IMR-90 (cell line): ENCODE measurements around the gene NOM1. TPM values are rescaled to one million over a fixed set of nuclear protein-coding genes. Genes with fewer than 3 reads are reported as not detected.

ENCODE experiments used
- ATAC-seq: fragments of 200-7000 bp; cut with Tn5 transposase; 2 replicates; pipeline ENCODE4 v1.9.1; 2020; ENCODE audit warnings: low read depth, mild to moderate bottlenecking, moderate library complexity
- BruUV-seq: library from RNA; stranded (reverse); fragments of 400-500 nt; replicated peaks from 2 replicates; lab custom pipeline; 2021; lab: Mats Ljungman, UMichigan
- CTCF ChIA-PET: fragments of 300-600 bp; formaldehyde crosslinking; extraction: SDS; loops from one replicate; lab custom pipeline; 2021; ENCODE audit warnings: antibody characterized with exemption; lab: Yijun Ruan, JAX
- POLR2A ChIA-PET: fragments of 300-600 bp; sonication (Branson Sonifier 250); formaldehyde crosslinking; loops from one replicate; lab custom pipeline; 2022; ENCODE audit warnings: antibody characterized with exemption; ENCODE audit not compliant: unreplicated experiment; lab: Charles Lee
- DNase-seq: peaks from one replicate; pipeline ENCODE4 v3.0.0; 2013
- H2AFZ ChIP-seq: replicated peaks from 2 replicates; pipeline ENCODE3; 2013; ENCODE audit warnings: low read length, mild to moderate bottlenecking; ENCODE audit not compliant: poor library complexity
- H2AK5ac ChIP-seq: 2 replicates; pipeline ENCODE4 v1.6.1; 2013; ENCODE audit warnings: low read depth, low read length, inconsistent platforms
- H2AK9ac ChIP-seq: replicated peaks from 2 replicates; pipeline ENCODE3; 2013; ENCODE audit warnings: mild to moderate bottlenecking, low read depth, low read length, moderate library complexity; ENCODE audit not compliant: poor library complexity
- H2BK120ac ChIP-seq: 2 replicates; pipeline ENCODE4 v1.6.1; 2013; ENCODE audit warnings: low read depth, low read length, inconsistent platforms
- H2BK15ac ChIP-seq: 3 replicates; pipeline ENCODE4 v1.6.1; 2013; ENCODE audit warnings: low read depth, low read length, inconsistent platforms
- H2BK20ac ChIP-seq: 2 replicates; pipeline ENCODE4 v1.6.1; 2013; ENCODE audit warnings: low read depth, mild to moderate bottlenecking, inconsistent platforms, low read length, moderate library complexity
- H2BK5ac ChIP-seq: 2 replicates; pipeline ENCODE4 v1.6.1; 2013; ENCODE audit warnings: mild to moderate bottlenecking, low read depth, low read length, inconsistent platforms; ENCODE audit not compliant: poor library complexity, severe bottlenecking
- H3K14ac ChIP-seq: replicated peaks from 2 replicates; pipeline ENCODE4 v1.6.1; 2013; ENCODE audit warnings: low read depth, low read length, inconsistent platforms
- H3K18ac ChIP-seq: 2 replicates; pipeline ENCODE4 v1.6.1; 2013; ENCODE audit warnings: low read depth, low read length, control low read depth
- H3K23ac ChIP-seq: 2 replicates; pipeline ENCODE4 v1.6.1; 2013; ENCODE audit warnings: low read depth, low read length, inconsistent platforms
- H3K27ac ChIP-seq: 2 replicates; pipeline ENCODE4 v1.5.1; 2013; ENCODE audit warnings: mild to moderate bottlenecking, control low read depth, low read length; ENCODE audit not compliant: insufficient read depth
- H3K27me3 ChIP-seq: 2 replicates; pipeline ENCODE4 v1.6.1; 2013; ENCODE audit warnings: low read length; ENCODE audit not compliant: control insufficient read depth, insufficient read depth
- H3K36me3 ChIP-seq: 2 replicates; pipeline ENCODE4 v1.6.1; 2013; ENCODE audit warnings: low read length, mixed read lengths; ENCODE audit not compliant: control insufficient read depth, insufficient read depth
- H3K4ac ChIP-seq: 2 replicates; pipeline ENCODE4 v1.6.1; 2013; ENCODE audit warnings: low read depth, low read length, inconsistent platforms
- H3K4me1 ChIP-seq: 2 replicates; pipeline ENCODE4 v1.6.1; 2013; ENCODE audit warnings: low read length, mixed read lengths; ENCODE audit not compliant: control insufficient read depth, insufficient read depth
- H3K4me2 ChIP-seq: 2 replicates; pipeline ENCODE4 v1.6.1; 2013; ENCODE audit warnings: low read depth, mild to moderate bottlenecking, control low read depth, low read length, moderate library complexity
- H3K4me3 ChIP-seq: 2 replicates; pipeline ENCODE4 v1.5.1; 2013; ENCODE audit warnings: low read depth, mild to moderate bottlenecking, control low read depth, low read length, moderate library complexity; ENCODE audit not compliant: insufficient read depth
- H3K56ac ChIP-seq: 2 replicates; pipeline ENCODE4 v1.6.1; 2013; ENCODE audit warnings: low read length, inconsistent platforms; ENCODE audit not compliant: insufficient read depth; ENCODE audit errors: extremely low read depth
- H3K79me1 ChIP-seq, 2 experiments: 2 replicates each; pipeline ENCODE4 v1.6.1; 2013; ENCODE audit warnings: low read length in 2 of 2, inconsistent platforms in 1 of 2, low read depth in 1 of 2
- H3K9ac ChIP-seq: 2 replicates; pipeline ENCODE4 v1.6.1; 2013; ENCODE audit warnings: low read depth, low read length, control low read depth
- H3K9me1 ChIP-seq: 2 replicates; pipeline ENCODE4 v1.6.1; 2013; ENCODE audit warnings: low read length, inconsistent platforms; ENCODE audit not compliant: insufficient read depth
- H3K9me3 ChIP-seq: 2 replicates; pipeline ENCODE4 v1.6.1; 2013; ENCODE audit warnings: low read length; ENCODE audit not compliant: control insufficient read depth, insufficient read depth
- H4K20me1 ChIP-seq: 2 replicates; pipeline ENCODE4 v1.6.1; 2013; ENCODE audit warnings: low read length, inconsistent platforms; ENCODE audit not compliant: insufficient read depth
- H4K5ac ChIP-seq: 2 replicates; pipeline ENCODE4 v1.6.1; 2013; ENCODE audit warnings: mild to moderate bottlenecking, low read depth, low read length, control low read depth
- H4K8ac ChIP-seq, 2 experiments: 2 replicates each; pipeline ENCODE4 v1.6.1; 2013; ENCODE audit warnings: low read depth in 2 of 2, low read length in 2 of 2, control low read depth in 1 of 2, inconsistent platforms in 1 of 2
- H4K91ac ChIP-seq: 2 replicates; pipeline ENCODE4 v1.6.1; 2013; ENCODE audit warnings: low read depth, low read length, inconsistent platforms; ENCODE audit not compliant: insufficient read depth
- CHD1 ChIP-seq: IDR thresholded peaks from 2 replicates; pipeline ENCODE4 v1.6.1; 2012; ENCODE audit warnings: low read depth, low read length, improper control_type of control experiment
- FOS ChIP-seq: fragments of 150-350 bp; IDR thresholded peaks from 2 replicates; pipeline ENCODE4 v1.6.1; 2016; ENCODE audit warnings: low read depth, low read length
- MAZ ChIP-seq: IDR thresholded peaks from 2 replicates; pipeline ENCODE4 v1.6.1; 2012; ENCODE audit warnings: low read depth, mild to moderate bottlenecking, low read length, improper control_type of control experiment, moderate library complexity, borderline replicate concordance
- MXI1 ChIP-seq: IDR thresholded peaks from 2 replicates; pipeline ENCODE4 v1.6.1; 2012; ENCODE audit warnings: low read depth, mild to moderate bottlenecking, low read length, moderate library complexity, borderline replicate concordance
- NFE2L2 ChIP-seq: fragments of 150-350 bp; IDR thresholded peaks from 2 replicates; pipeline ENCODE4 v1.6.1; 2016; ENCODE audit warnings: low read depth, mild to moderate bottlenecking, low read length
- RAD21 ChIP-seq: IDR thresholded peaks from 2 replicates; pipeline ENCODE4 v1.6.1; 2012; ENCODE audit warnings: low read length, improper control_type of control experiment
- RCOR1 ChIP-seq: IDR thresholded peaks from 2 replicates; pipeline ENCODE4 v1.6.1; 2012; ENCODE audit warnings: mild to moderate bottlenecking, low read length, improper control_type of control experiment; ENCODE audit not compliant: insufficient replicate concordance
- RFX5 ChIP-seq: IDR thresholded peaks from 2 replicates; pipeline ENCODE4 v1.8.0; 2012; ENCODE audit warnings: low read depth, mild to moderate bottlenecking, low read length, moderate library complexity
- SMC3 ChIP-seq: fragments of 150-350 bp; IDR thresholded peaks from 2 replicates; pipeline ENCODE4 v1.6.1; 2016; ENCODE audit warnings: low read depth, mild to moderate bottlenecking, antibody characterized with exemption, low read length, moderate library complexity
- USF2 ChIP-seq: fragments of 150-350 bp; IDR thresholded peaks from 2 replicates; pipeline ENCODE4 v1.6.1; 2017; ENCODE audit warnings: mild to moderate bottlenecking, antibody characterized with exemption, low read length, low read depth
- WGBS, 2 experiments: methylation state at CpG; one replicate each; pipeline versions ENCODE4 v1.1.5 to v1.1.7; 2013; ENCODE audit warnings: missing lambda C conversion rate in 2 of 2; ENCODE audit not compliant: insufficient read length in 1 of 2; ENCODE audit errors: extremely low coverage in 2 of 2; 5-methylcytosine and 5-hydroxymethylcytosine counted together
- dilution Hi-C: fragments of 300-500 bp; cut with HindIII; formaldehyde crosslinking; loops from one replicate; pipeline ENCODE4 v1.14.3; 2018; ENCODE audit warnings: low sequenced_read_pairs; ENCODE audit not compliant: unreplicated experiment
- in situ Hi-C: fragments of 300-500 bp; cut with MboI; formaldehyde crosslinking; loops from 3 replicates; pipeline ENCODE4 v1.14.3; 2019; ENCODE audit warnings: low sequenced_read_pairs, inconsistent platforms, mixed read lengths
- intact Hi-C: fragments of 100-400 bp; cut with micrococcal nuclease; formaldehyde crosslinking; loops from 2 replicates; pipeline ENCODE4 v1.10.0; 2022
- polyA plus RNA-seq, 3 experiments: library from polyadenylated mRNA; depleted of rRNA; stranded (reverse); fragments of >200 nt; gene quantifications; 2 replicates each; pipeline ENCODE4 v1.2.3, GENCODE V29; 2012; ENCODE audit warnings: low replicate concordance in 1 of 3
- total RNA-seq: library from RNA; depleted of rRNA; stranded (reverse); fragments of >200 nt; gene quantifications from 2 replicates; pipeline ENCODE4 v1.2.3, GENCODE V29; 2012
- TF ChIP-seq, protein P1 (sequence below): conservative IDR thresholded peaks from 2 replicates; pipeline ENCODE4 v1.5.1; 2012; ENCODE audit warnings: mild to moderate bottlenecking, low read depth, low read length, improper control_type of control experiment

NOM1 gene
- total and polyA plus RNA-seq, 2 of the 4 experiments (the other 2 are of a cell fraction), result 15.3 to 15.4 TPM

DNA sequence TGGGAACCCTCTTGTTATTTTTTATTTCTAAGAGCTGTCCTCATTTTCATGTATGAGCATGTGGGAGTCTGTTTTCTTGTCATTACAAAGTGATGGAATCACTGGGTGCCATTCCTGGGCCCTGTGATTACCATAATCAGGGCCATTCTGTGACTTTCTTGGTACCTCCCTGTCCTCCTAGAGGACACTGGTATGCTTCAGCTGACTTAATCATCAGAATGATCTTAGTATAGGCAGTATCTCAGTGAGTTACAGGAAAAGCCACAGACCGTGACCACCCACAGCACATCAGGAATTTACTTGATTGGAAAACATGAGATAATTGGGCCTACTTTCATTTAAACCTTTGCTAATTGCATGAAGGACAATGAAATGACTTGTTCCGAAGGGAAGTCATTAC is 7.2 kb downstream of the NOM1 start:
- Histone ChIP-seq H4K8ac (no peak overlapping the region), H2BK15ac (no peak overlapping the region), H3K4me2 (no peak overlapping the region), H4K5ac (no peak overlapping the region), H2BK20ac (no peak overlapping the region), H2BK120ac (no peak overlapping the region), H3K4ac (no peak overlapping the region), H3K56ac (no peak overlapping the region), H2AFZ (no peak overlapping the region), H3K4me1 (peaks cover 2% of the 10 kb centered on the region; the same call in 1 of the 2 replicates), H3K14ac (no peak overlapping the region), H3K9me1 (peaks cover 3% of the 10 kb centered on the region; the same call in 1 of the 2 replicates), H3K27me3 (no peaks in the 10 kb centered on the region), H3K36me3 (peaks cover 60% of the 10 kb centered on the region), H2AK9ac (no peak overlapping the region), H4K20me1 (peaks cover 28% of the 10 kb centered on the region), H3K9me3 (no peaks in the 10 kb centered on the region), H2BK5ac (no peak overlapping the region), H2AK5ac (no peak overlapping the region), H3K79me1 (peaks cover 34 to 66% of the 10 kb centered on the region in 2 experiments), H3K23ac (no peak overlapping the region), H4K91ac (no peak overlapping the region), H3K27ac (no peak overlapping the region), H3K18ac (no peak overlapping the region), H3K9ac (no peak overlapping the region), H3K4me3 (no peak overlapping the region)
- in situ Hi-C loops (loop anchor here (25.0 kb wide), 3 partner anchors 181 to 431 kb away; partner anchors contain the start of gene UBE3C), intact Hi-C loops (loop anchor here (10.0 kb wide), 1 partner anchor 378 kb away; the partner anchor contains the start of gene DNAJB6), dilution Hi-C loops (no loop called here)
- WGBS, 2 experiments, result no CpG with 5 or more reads among the region's 2 CpGs
- ATAC-seq (no peak), DNase-seq (no peak)
- no TSS peak for BruUV-seq
- TF ChIP-seq SMC3 (no peak), RAD21 (no peak), MAZ (no peak), USF2 (no peak), FOS (no peak), CHD1 (no peak), NFE2L2 (no peak), RCOR1 (no peak), MXI1 (no peak), RFX5 (no peak)
- TF ChIP-seq, protein P1, sequence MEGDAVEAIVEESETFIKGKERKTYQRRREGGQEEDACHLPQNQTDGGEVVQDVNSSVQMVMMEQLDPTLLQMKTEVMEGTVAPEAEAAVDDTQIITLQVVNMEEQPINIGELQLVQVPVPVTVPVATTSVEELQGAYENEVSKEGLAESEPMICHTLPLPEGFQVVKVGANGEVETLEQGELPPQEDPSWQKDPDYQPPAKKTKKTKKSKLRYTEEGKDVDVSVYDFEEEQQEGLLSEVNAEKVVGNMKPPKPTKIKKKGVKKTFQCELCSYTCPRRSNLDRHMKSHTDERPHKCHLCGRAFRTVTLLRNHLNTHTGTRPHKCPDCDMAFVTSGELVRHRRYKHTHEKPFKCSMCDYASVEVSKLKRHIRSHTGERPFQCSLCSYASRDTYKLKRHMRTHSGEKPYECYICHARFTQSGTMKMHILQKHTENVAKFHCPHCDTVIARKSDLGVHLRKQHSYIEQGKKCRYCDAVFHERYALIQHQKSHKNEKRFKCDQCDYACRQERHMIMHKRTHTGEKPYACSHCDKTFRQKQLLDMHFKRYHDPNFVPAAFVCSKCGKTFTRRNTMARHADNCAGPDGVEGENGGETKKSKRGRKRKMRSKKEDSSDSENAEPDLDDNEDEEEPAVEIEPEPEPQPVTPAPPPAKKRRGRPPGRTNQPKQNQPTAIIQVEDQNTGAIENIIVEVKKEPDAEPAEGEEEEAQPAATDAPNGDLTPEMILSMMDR, result no peak
- ChIA-PET CTCF (no interaction called here), POLR2A (no interaction called here)
